Upper lobe of left lung (tissue), 6 donors: ENCODE measurements around the gene RFTN1. TPM values are rescaled to one million over a fixed set of nuclear protein-coding genes. Genes with fewer than 3 reads are reported as not detected.
A peak's percentile ranks its signal among the peaks of the same experiment; 100 is the strongest.

Experiments used
- ATAC-seq, 2 donors: fragments of 200-7000 bp; cut with Tn5 transposase; one replicate each; pipeline ENCODE4 v1.9.1; 2022; ENCODE audit warnings: mild to moderate bottlenecking in 2 of 2, moderate library complexity in 2 of 2; ENCODE audit not compliant: low FRiP score in 2 of 2
- DNase-seq, 2 donors: peaks; one replicate each; pipeline ENCODE4 v3.0.0-alpha.2; 2019 to 2020
- H3K27ac ChIP-seq, 4 donors: fragments of 200-600 bp; sonication (generic); one replicate each; pipeline ENCODE4 v1.5.1; 2016 to 2019
- H3K27me3 ChIP-seq, 4 donors: fragments of 200-600 bp; sonication (generic); one replicate each; pipeline ENCODE4 v1.5.1; 2017 to 2019
- H3K36me3 ChIP-seq, 4 donors: fragments of 200-600 bp; sonication (generic); one replicate each; pipeline ENCODE4 v1.5.1; 2016 to 2019
- H3K4me1 ChIP-seq, 4 donors: fragments of 200-600 bp; sonication (generic); one replicate each; pipeline ENCODE4 v1.5.1; 2018 to 2019
- H3K4me3 ChIP-seq, 4 donors: fragments of 200-600 bp; sonication (generic); one replicate each; pipeline ENCODE4 v1.5.1; 2017 to 2019; ENCODE audit warnings: mild to moderate bottlenecking in 2 of 4, moderate library complexity in 1 of 4
- H3K9me3 ChIP-seq, 4 donors: fragments of 200-600 bp; sonication (generic); one replicate each; pipeline ENCODE4 v1.5.1; 2018 to 2019
- EP300 ChIP-seq, 4 donors: sonication (generic); formaldehyde crosslinking; IDR thresholded peaks; one replicate each; pipeline ENCODE4 v1.5.1; 2017; ENCODE audit warnings: antibody characterized with exemption in 4 of 4, control low read depth in 2 of 4
- POLR2A ChIP-seq, 4 donors: fragments of 450-650 bp; IDR thresholded peaks; one replicate each; pipeline ENCODE4 v1.5.1; 2016 to 2017; ENCODE audit warnings: antibody characterized with exemption in 4 of 4, mild to moderate bottlenecking in 2 of 4
- POLR2AphosphoS5 ChIP-seq, 2 donors: sonication (generic); formaldehyde crosslinking; IDR thresholded peaks; one replicate each; pipeline ENCODE4 v1.5.1; 2017; ENCODE audit warnings: antibody characterized with exemption in 2 of 2
- WGBS, 2 donors: methylation state at CpG; one replicate each; pipeline ENCODE4 v1.1.5; 2017 to 2018; 5-methylcytosine and 5-hydroxymethylcytosine counted together
- total RNA-seq, 6 donors: library from RNA; depleted of rRNA in 4 of 6; stranded (reverse); fragments of >200 nt in 4 of 6; gene quantifications; one replicate each; pipeline versions ENCODE4 v1.1.0 to v1.2.1, GENCODE V29; 2016 to 2021
- TF ChIP-seq, protein P1 (sequence below), 6 experiments: fragments of 450-650 bp in 4 of 6; fragments of 200-600 bp in 2 of 6; sonication (generic) in 2 of 6; IDR thresholded peaks; one replicate each; pipeline ENCODE4 v1.5.1; 2016 to 2019; ENCODE audit warnings: antibody characterized with exemption in 6 of 6
- donor health status: DM: no; HTN: no; CAD: no; lungs with moderate emphysema.
- donor health status: DM: no; HTN: yes; CAD: no; lungs with severe emphysema.

The RFTN1 gene
- total RNA-seq, 6 donors from 2014 or later = 62.1 to 121 (median 76.1) TPM

DNA sequence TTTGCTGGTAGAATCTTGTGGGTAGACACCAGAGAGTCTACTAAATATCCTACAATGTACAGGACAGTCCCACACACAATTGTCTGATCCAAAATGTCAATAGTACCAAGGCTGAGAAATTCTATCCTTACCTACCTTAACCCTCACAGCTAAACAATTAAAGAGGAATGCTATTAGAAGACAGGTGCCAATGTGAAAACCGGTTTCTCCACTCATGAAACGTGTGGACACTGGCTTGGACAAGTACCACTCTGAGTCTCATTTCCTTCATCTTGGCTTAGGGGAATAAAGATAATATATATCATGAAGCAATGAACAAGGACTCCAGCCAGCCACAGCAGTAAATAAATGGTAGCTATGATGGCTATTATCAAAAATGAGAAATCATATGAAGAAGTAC lies 90.2 kb downstream of the RFTN1 start:
- Histone ChIP-seq H3K27me3 (no peaks in the 10 kb centered on the region), H3K4me3 (no peak overlapping the region), H3K27ac (peak overlapping the region; percentile 16 to 73 (median 40)), H3K4me1 (peaks cover 20 to 47% (median 24%) of the 10 kb centered on the region in 4 donors), H3K9me3 (no peaks in the 10 kb centered on the region), H3K36me3 (no peaks in the 10 kb centered on the region)
- TF ChIP-seq POLR2AphosphoS5 (IDR thresholded peaks at IDR 0.05) (peak in 1 of 2 donors; percentile 54), POLR2A (IDR thresholded peaks at IDR 0.05) (no peak), EP300 (IDR thresholded peaks at IDR 0.05) (peak in 1 of 4 donors; percentile 76)
- TF ChIP-seq, protein P1, sequence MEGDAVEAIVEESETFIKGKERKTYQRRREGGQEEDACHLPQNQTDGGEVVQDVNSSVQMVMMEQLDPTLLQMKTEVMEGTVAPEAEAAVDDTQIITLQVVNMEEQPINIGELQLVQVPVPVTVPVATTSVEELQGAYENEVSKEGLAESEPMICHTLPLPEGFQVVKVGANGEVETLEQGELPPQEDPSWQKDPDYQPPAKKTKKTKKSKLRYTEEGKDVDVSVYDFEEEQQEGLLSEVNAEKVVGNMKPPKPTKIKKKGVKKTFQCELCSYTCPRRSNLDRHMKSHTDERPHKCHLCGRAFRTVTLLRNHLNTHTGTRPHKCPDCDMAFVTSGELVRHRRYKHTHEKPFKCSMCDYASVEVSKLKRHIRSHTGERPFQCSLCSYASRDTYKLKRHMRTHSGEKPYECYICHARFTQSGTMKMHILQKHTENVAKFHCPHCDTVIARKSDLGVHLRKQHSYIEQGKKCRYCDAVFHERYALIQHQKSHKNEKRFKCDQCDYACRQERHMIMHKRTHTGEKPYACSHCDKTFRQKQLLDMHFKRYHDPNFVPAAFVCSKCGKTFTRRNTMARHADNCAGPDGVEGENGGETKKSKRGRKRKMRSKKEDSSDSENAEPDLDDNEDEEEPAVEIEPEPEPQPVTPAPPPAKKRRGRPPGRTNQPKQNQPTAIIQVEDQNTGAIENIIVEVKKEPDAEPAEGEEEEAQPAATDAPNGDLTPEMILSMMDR (IDR thresholded peaks at IDR 0.05) = no peak
- WGBS, 2 donors = 57 to 83% methylated on average over 2 of the region's 2 CpGs
- DNase-seq (peak in 1 of 2 donors; percentile 58), ATAC-seq (peak in 1 of 2 donors; percentile 75)

DNA sequence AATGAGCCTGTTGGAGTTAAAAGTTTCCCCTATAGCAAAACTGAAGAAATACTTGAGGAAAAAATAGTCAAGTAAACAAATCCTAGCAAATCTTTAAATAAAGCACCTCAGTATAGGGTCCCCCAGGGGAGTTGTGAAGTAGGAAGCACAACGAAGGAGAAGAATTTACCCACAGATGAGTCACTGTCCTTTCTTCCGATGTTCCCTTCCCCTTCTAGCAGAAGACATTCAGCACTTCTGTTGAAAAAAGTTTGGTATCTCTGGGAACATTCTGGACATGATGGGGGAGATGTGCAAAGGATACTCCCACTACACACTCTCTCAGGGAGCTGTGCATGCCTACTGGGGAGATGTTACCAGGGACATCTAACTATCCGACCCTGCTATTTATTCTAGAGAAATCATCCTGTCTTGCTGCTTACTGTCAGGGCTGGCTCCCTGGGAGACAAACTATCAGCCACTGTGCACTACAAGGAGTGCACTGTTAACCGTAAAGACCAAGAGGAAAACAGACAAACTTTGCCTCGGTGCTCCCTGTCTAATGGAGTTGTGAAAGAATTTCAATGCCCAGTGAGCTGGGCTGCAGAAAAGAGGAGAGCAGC lies 93.8 kb downstream of the RFTN1 start:
- DNase-seq (no peak), ATAC-seq (peak in 1 of 2 donors; percentile 30)
- no peaks in the 10 kb centered on the region for H3K9me3 ChIP-seq
- H3K27me3 ChIP-seq = no peaks in the 10 kb centered on the region
- 53 to 61% methylated on average over 5 of the region's 5 CpGs for WGBS, 2 donors
- H3K4me1 ChIP-seq = peaks cover 3 to 54% (median 21%) of the 10 kb centered on the region in 4 donors
- TF ChIP-seq POLR2A (IDR thresholded peaks at IDR 0.05) = no peak
- TF ChIP-seq, protein P1 (IDR thresholded peaks at IDR 0.05) = no peak
- TF ChIP-seq EP300 (IDR thresholded peaks at IDR 0.05) = peak in 1 of 4 donors; percentile 29
- TF ChIP-seq POLR2AphosphoS5 (IDR thresholded peaks at IDR 0.05) = no peak
- no peaks in the 10 kb centered on the region for H3K36me3 ChIP-seq
- peak overlapping the region in 3 of 4 donors; percentile 6 to 40 (median 30) for H3K27ac ChIP-seq
- H3K4me3 ChIP-seq = no peak overlapping the region

DNA sequence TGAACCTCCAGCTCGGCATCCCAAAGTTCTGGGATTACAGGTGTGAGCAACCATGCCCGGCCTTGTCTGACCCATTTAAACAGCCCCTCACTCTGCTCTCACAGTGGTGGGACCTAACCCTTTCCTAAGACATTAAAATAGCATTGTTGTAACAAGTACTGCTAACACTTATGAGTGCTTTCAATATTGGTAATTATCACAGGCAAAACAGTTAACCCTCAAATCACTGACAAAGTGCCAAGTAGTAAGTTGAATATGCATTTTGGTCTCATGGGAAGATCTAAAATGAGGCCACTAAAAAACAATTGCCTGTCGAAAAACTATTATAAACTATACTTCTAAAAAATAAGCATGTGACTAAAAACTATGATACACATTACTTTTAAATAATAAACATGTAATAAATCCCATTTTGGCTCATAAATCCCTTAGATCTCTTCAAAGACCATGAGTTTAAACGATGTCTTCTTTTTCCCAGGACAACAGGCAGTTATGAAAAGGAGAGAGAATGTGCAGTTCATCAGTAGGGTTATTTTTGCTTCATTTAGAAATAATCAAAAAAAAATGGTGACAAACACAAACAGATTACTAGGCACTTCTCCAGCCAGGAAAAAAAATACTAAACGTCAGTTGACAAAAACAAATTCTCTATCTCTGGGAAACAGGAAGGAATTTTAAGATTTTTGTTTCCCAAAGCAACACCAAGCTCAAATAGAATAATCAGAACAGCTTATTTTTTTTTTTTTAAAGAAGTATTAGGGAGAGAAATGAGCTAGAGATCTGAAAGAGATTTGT lies 95.4 kb downstream of the RFTN1 start:
- ATAC-seq (no peak), DNase-seq (no peak)
- H3K36me3 ChIP-seq = no peaks in the 10 kb centered on the region
- H3K9me3 ChIP-seq = no peaks in the 10 kb centered on the region
- WGBS, 2 donors = 64 to 72% methylated on average over 5 of the region's 5 CpGs
- H3K27ac ChIP-seq = peak overlapping the region; percentile 4 to 46 (median 36)
- no peaks in the 10 kb centered on the region for H3K27me3 ChIP-seq
- no peak overlapping the region for H3K4me3 ChIP-seq
- TF ChIP-seq, protein P1 (IDR thresholded peaks at IDR 0.05) = no peak
- TF ChIP-seq EP300 (IDR thresholded peaks at IDR 0.05) (no peak), POLR2A (IDR thresholded peaks at IDR 0.05) (no peak), POLR2AphosphoS5 (IDR thresholded peaks at IDR 0.05) (no peak)
- peaks cover 3 to 45% (median 18%) of the 10 kb centered on the region in 4 donors for H3K4me1 ChIP-seq

- no peaks in the 10 kb centered on the region for H3K27me3 ChIP-seq
- no peak for ATAC-seq
Observed at GRCh38 chr3:16415911-16416476, 97.5 kb downstream of the RFTN1 start.

More at GRCh38 chr3:16415911-16416476, 97.5 kb downstream of the RFTN1 start:
- no peaks in the 10 kb centered on the region for H3K36me3 ChIP-seq
- no peak for DNase-seq
- peak overlapping the region in 1 of 4 donors; percentile 38 for H3K27ac ChIP-seq
- H3K4me3 ChIP-seq = no peak overlapping the region
- no peak for TF ChIP-seq POLR2A (IDR thresholded peaks at IDR 0.05)
- no peak for TF ChIP-seq POLR2AphosphoS5 (IDR thresholded peaks at IDR 0.05)
- no peak for TF ChIP-seq EP300 (IDR thresholded peaks at IDR 0.05)
- TF ChIP-seq, protein P1 (IDR thresholded peaks at IDR 0.05) = no peak
- peaks cover 3 to 39% (median 19%) of the 10 kb centered on the region in 4 donors for H3K4me1 ChIP-seq
- WGBS, 2 donors = 77 to 81% methylated on average over 3 of the region's 3 CpGs
- H3K9me3 ChIP-seq = no peaks in the 10 kb centered on the region
